ENCODE data around the gene KLK4. TPM values are rescaled to one million over a fixed set of nuclear protein-coding genes. Genes with fewer than 3 reads are reported as not detected.

The KLK4 gene
- total and polyA plus RNA-seq, 2 of the 4 experiments (the other 2 are of a cell fraction) = not detected

DNA sequence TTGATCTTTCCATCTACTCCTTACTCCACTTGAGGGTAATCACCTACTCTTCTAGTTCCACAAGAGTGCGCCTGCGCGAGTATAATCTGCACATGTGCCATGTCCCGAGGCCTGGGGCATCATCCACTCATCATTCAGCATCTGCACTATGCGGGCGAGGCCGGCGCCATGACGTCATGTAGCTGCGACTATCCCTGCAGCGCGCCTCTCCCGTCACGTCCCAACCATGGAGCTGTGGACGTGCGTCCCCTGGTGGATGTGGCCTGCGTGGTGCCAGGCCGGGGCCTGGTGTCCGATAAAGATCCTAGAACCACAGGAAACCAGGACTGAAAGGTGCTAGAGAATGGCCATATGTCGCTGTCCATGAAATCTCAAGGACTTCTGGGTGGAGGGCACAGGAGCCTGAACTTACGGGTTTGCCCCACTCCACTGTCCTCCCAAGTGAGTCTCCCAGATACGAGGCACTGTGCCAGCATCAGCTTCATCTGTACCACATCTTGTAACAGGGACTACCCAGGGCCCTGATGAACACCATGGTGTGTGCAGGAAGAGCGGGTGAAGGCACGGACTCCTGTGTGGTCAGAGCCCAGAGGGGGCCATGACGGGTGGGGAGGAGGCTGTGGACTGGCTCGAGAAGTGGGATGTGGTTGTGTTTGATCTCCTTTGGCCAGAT is 40.6 kb downstream of the KLK4 start:
- H2BK5ac ChIP-seq (ENCODE audit: low read depth, low read length, poor library complexity, severe bottlenecking) = no peak overlapping the region
- no peak overlapping the region for H4K5ac ChIP-seq (ENCODE audit: low read depth, low read length)
- no TSS peak for BruUV-seq (replicated peaks)
- H4K8ac ChIP-seq (ENCODE audit: low read depth in 2 of 2, low read length in 2 of 2) = no peak overlapping the region
- no peaks in the 10 kb centered on the region for H3K9me1 ChIP-seq (ENCODE audit: insufficient read depth, low read length)
- 42% methylated on average over 7 of the region's 26 CpGs; no CpG with 5 or more reads in 1 of the 2 experiments for WGBS, 2 experiments (ENCODE audit: extremely low coverage in 2 of 2, insufficient read length in 1 of 2)
- no peaks in the 10 kb centered on the region for H4K20me1 ChIP-seq (ENCODE audit: insufficient read depth, low read length)
- no peak overlapping the region for H3K4me2 ChIP-seq (ENCODE audit: low read depth, low read length)
- peak overlapping the region; percentile 21 for H2AFZ ChIP-seq (replicated peaks; ENCODE audit: low read length, poor library complexity)
- H4K91ac ChIP-seq (ENCODE audit: insufficient read depth, low read depth, low read length) = no peak overlapping the region
- no peaks in the 10 kb centered on the region for H3K36me3 ChIP-seq (ENCODE audit: control insufficient read depth, insufficient read depth, low read length)
- CTCF ChIA-PET = no interaction called here
- dilution Hi-C loops (cut with HindIII; ENCODE audit: low sequenced_read_pairs, unreplicated experiment) = no loop called here
- no peaks in the 10 kb centered on the region for H3K27me3 ChIP-seq (ENCODE audit: control insufficient read depth, insufficient read depth, low read length)
- no peak overlapping the region for H2AK5ac ChIP-seq (ENCODE audit: low read depth, low read length)
- no peak overlapping the region for H3K4ac ChIP-seq (ENCODE audit: low read depth, low read length)
- H3K9ac ChIP-seq (ENCODE audit: low read depth, low read length) = no peak overlapping the region
- no peaks in the 10 kb centered on the region for H3K9me3 ChIP-seq (ENCODE audit: control insufficient read depth, insufficient read depth, low read length)
- no peak overlapping the region for H2BK120ac ChIP-seq (ENCODE audit: low read depth, low read length)
- ATAC-seq (ENCODE audit: low read depth) (no peak), DNase-seq (peak; percentile 3)
- H2BK20ac ChIP-seq (ENCODE audit: low read depth, low read length) = no peak overlapping the region
- no peak overlapping the region for H3K27ac ChIP-seq (ENCODE audit: insufficient read depth, low read length)
- no peaks in the 10 kb centered on the region for H3K79me1 ChIP-seq (ENCODE audit: low read depth in 1 of 2, low read length in 2 of 2)
- no peak overlapping the region for H3K56ac ChIP-seq (ENCODE audit: extremely low read depth, insufficient read depth, low read length)
- H2BK15ac ChIP-seq (ENCODE audit: low read depth, low read length) = no peak overlapping the region
- peak overlapping the region; percentile 19 for H2AK9ac ChIP-seq (replicated peaks; ENCODE audit: low read depth, low read length, poor library complexity)
- intact Hi-C loops (cut with micrococcal nuclease) = no loop called here
- H3K18ac ChIP-seq (ENCODE audit: low read depth, low read length) = no peak overlapping the region
- H3K4me1 ChIP-seq (ENCODE audit: control insufficient read depth, insufficient read depth, low read length) = no peaks in the 10 kb centered on the region
- in situ Hi-C loops (cut with MboI; ENCODE audit: low sequenced_read_pairs) = no loop called here
- TF ChIP-seq CTCF (conservative IDR thresholded peaks at IDR 0.05; ENCODE audit: low read depth, low read length) (no peak), RFX5 (IDR thresholded peaks at IDR 0.05; ENCODE audit: low read depth, low read length) (no peak), FOS (IDR thresholded peaks at IDR 0.05; ENCODE audit: low read depth, low read length) (no peak), MAFK (IDR thresholded peaks at IDR 0.05; ENCODE audit: low read depth, low read length) (no peak), CHD1 (IDR thresholded peaks at IDR 0.05; ENCODE audit: low read depth, low read length) (no peak), SMC3 (IDR thresholded peaks at IDR 0.05; ENCODE audit: low read depth, low read length) (no peak), MAZ (IDR thresholded peaks at IDR 0.05; ENCODE audit: borderline replicate concordance, low read depth, low read length) (no peak), NFE2L2 (IDR thresholded peaks at IDR 0.05; ENCODE audit: low read depth, low read length) (no peak), MXI1 (IDR thresholded peaks at IDR 0.05; ENCODE audit: borderline replicate concordance, low read depth, low read length) (no peak), RAD21 (IDR thresholded peaks at IDR 0.05; ENCODE audit: low read length) (no peak), RCOR1 (IDR thresholded peaks at IDR 0.05; ENCODE audit: insufficient replicate concordance, low read length) (no peak), USF2 (IDR thresholded peaks at IDR 0.05; ENCODE audit: low read depth, low read length) (no peak), CEBPB (IDR thresholded peaks at IDR 0.05; ENCODE audit: low read depth, low read length) (no peak)
- TF ChIP-seq, protein P1, sequence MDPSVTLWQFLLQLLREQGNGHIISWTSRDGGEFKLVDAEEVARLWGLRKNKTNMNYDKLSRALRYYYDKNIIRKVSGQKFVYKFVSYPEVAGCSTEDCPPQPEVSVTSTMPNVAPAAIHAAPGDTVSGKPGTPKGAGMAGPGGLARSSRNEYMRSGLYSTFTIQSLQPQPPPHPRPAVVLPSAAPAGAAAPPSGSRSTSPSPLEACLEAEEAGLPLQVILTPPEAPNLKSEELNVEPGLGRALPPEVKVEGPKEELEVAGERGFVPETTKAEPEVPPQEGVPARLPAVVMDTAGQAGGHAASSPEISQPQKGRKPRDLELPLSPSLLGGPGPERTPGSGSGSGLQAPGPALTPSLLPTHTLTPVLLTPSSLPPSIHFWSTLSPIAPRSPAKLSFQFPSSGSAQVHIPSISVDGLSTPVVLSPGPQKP (IDR thresholded peaks at IDR 0.05; ENCODE audit: borderline replicate concordance, low read depth, low read length) = no peak
- H3K14ac ChIP-seq (replicated peaks; ENCODE audit: low read depth, low read length) = no peak overlapping the region
- no peak overlapping the region for H3K4me3 ChIP-seq (ENCODE audit: insufficient read depth, low read depth, low read length)
- POLR2A ChIA-PET (ENCODE audit: unreplicated experiment) = no interaction called here
- no peak overlapping the region for H3K23ac ChIP-seq (ENCODE audit: low read depth, low read length)

All from IMR-90 (cell line).